Stomach (tissue), 9 donors: ENCODE results near the gene SLC3A2. TPM values are rescaled to one million over a fixed set of nuclear protein-coding genes. Genes with fewer than 3 reads are reported as not detected.

Experiments used
- DNase-seq, 2 donors: peaks; one replicate each; pipeline versions ENCODE4 v3.0.0 to v3.0.0-alpha.2; 2013 to 2019
- H3K27ac ChIP-seq, 5 donors: fragments of 200-600 bp in 4 of 5; sonication (generic) in 4 of 5; one replicate each; pipeline ENCODE4 v1.5.1; 2013 to 2019; ENCODE audit warnings: mild to moderate bottlenecking in 1 of 5, moderate library complexity in 1 of 5
- H3K27me3 ChIP-seq, 3 donors: fragments of 200-600 bp; sonication (generic); one replicate each; pipeline ENCODE4 v1.5.1; 2017 to 2019; ENCODE audit warnings: mixed run types in 1 of 3
- H3K36me3 ChIP-seq, 4 donors: fragments of 200-600 bp; sonication (generic); 1 replicate in 3 of 4; 2 replicates in 1 of 4; pipeline ENCODE4 v1.5.1; 2016 to 2019
- H3K4me1 ChIP-seq, 4 donors: fragments of 200-600 bp; sonication (generic); one replicate each; pipeline ENCODE4 v1.5.1; 2016 to 2019
- H3K4me3 ChIP-seq, 4 donors: fragments of 200-600 bp; sonication (generic) in 3 of 4; one replicate each; pipeline ENCODE4 v1.5.1; 2016 to 2019; ENCODE audit warnings: mild to moderate bottlenecking in 1 of 4
- H3K9me3 ChIP-seq, 4 donors: fragments of 200-600 bp; sonication (generic); one replicate each; pipeline ENCODE4 v1.5.1; 2016 to 2019
- CTCF ChIP-seq, 7 experiments: fragments of 450-650 bp in 4 of 7; fragments of 200-600 bp in 3 of 7; sonication (generic) in 3 of 7; IDR thresholded peaks; one replicate each; pipeline ENCODE4 v1.5.1; 2016 to 2019; ENCODE audit warnings: antibody characterized with exemption in 7 of 7, control low read depth in 2 of 7, mild to moderate bottlenecking in 1 of 7
- EP300 ChIP-seq: sonication (generic); formaldehyde crosslinking; IDR thresholded peaks from one replicate; pipeline ENCODE4 v1.6.1; 2017; ENCODE audit warnings: antibody characterized with exemption
- POLR2A ChIP-seq, 4 donors: fragments of 450-650 bp; IDR thresholded peaks; one replicate each; pipeline ENCODE4 v1.6.1; 2016; ENCODE audit warnings: antibody characterized with exemption in 4 of 4, control low read depth in 2 of 4, mild to moderate bottlenecking in 1 of 4, moderate library complexity in 1 of 4
- POLR2AphosphoS5 ChIP-seq, 3 donors: sonication (generic); formaldehyde crosslinking; IDR thresholded peaks; one replicate each; pipeline ENCODE4 v1.6.1; 2016; ENCODE audit warnings: antibody characterized with exemption in 3 of 3
- WGBS, 5 donors: extraction: QIAGEN DNeasy Blood & Tissue Kit in 3 of 5; methylation state at CpG; one replicate each; pipeline versions ENCODE4 v1.1.5 to v1.1.7; 2013 to 2018; 5-methylcytosine and 5-hydroxymethylcytosine counted together
- intact Hi-C: fragments of 100-400 bp; cut with DNase I; formaldehyde crosslinking; loops from one replicate; pipeline ENCODE4 v1.15.1; 2023; ENCODE audit warnings: low total_unique reads
- polyA plus RNA-seq, 3 donors: library from polyadenylated mRNA; stranded (reverse); fragments of 200-250 nt; gene quantifications; one replicate each; pipeline ENCODE4 v1.2.3, GENCODE V29; 2013
- total RNA-seq, 5 donors: library from RNA; depleted of rRNA; stranded (reverse); fragments of >200 nt; gene quantifications; one replicate each; pipeline versions ENCODE4 v1.1.0 to v1.2.3, GENCODE V29; 2014 to 2016
- donor health status: healthy with polysubstance abuse.
- donor health status: Bipolar disorder and iron deficiency.
- donor health status: healthy.

Gene SLC3A2
- total and polyA plus RNA-seq, 8 donors, result 36.0 to 255 (median 127) TPM

GRCh38 chr11:62905296-62905695 lies 24.6 kb downstream of the SLC3A2 start:
- intact Hi-C loops, result no loop called here
- 24 to 34% (median 33%) methylated on average over 3 of the region's 3 CpGs for WGBS, 5 donors

GRCh38 chr11:62905927-62906531 lies 25.3 kb downstream of the SLC3A2 start:
- peaks cover 18 to 29% (median 28%) of the 10 kb centered on the region in 4 donors for H3K4me1 ChIP-seq
- no peak overlapping the region for H3K27ac ChIP-seq
- intact Hi-C loops, result no loop called here
- DNase-seq, result peak; percentile 84 to 94
- no peaks in the 10 kb centered on the region for H3K36me3 ChIP-seq
- no peaks in the 10 kb centered on the region for H3K27me3 ChIP-seq
- H3K4me3 ChIP-seq, result no peak overlapping the region
- no peaks in the 10 kb centered on the region for H3K9me3 ChIP-seq
- no peak for TF ChIP-seq EP300
- TF ChIP-seq POLR2A (IDR thresholded peaks at IDR 0.05), result no peak
- TF ChIP-seq POLR2AphosphoS5 (IDR thresholded peaks at IDR 0.05), result peak in 1 of 3 donors; percentile 41
- peak in 6 of 7 experiments; percentile 56 to 99 (median 99) for TF ChIP-seq CTCF (IDR thresholded peaks at IDR 0.05)
- 15 to 20% (median 17%) methylated on average over 14 of the region's 14 CpGs for WGBS, 5 donors

More at GRCh38 chr11:62905296-62905695, 24.6 kb downstream of the SLC3A2 start:
- no peak overlapping the region for H3K4me3 ChIP-seq
- DNase-seq, result peak in 1 of 2 donors; percentile 31
- TF ChIP-seq POLR2A (IDR thresholded peaks at IDR 0.05) (no peak), CTCF (IDR thresholded peaks at IDR 0.05) (no peak), POLR2AphosphoS5 (IDR thresholded peaks at IDR 0.05) (no peak), EP300 (no peak)
- no peaks in the 10 kb centered on the region for H3K9me3 ChIP-seq
- H3K27me3 ChIP-seq, result no peaks in the 10 kb centered on the region
- no peaks in the 10 kb centered on the region for H3K36me3 ChIP-seq
- peaks cover 18 to 29% (median 28%) of the 10 kb centered on the region in 4 donors for H3K4me1 ChIP-seq
- no peak overlapping the region for H3K27ac ChIP-seq

GRCh38 chr11:62908468-62909072 lies 27.9 kb downstream of the SLC3A2 start:
- H3K9me3 ChIP-seq, result no peaks in the 10 kb centered on the region
- no peak for TF ChIP-seq POLR2AphosphoS5 (IDR thresholded peaks at IDR 0.05)
- TF ChIP-seq POLR2A (IDR thresholded peaks at IDR 0.05), result no peak
- no peak for TF ChIP-seq CTCF (IDR thresholded peaks at IDR 0.05)
- TF ChIP-seq EP300, result no peak

GRCh38 chr11:62909107-62909894 lies 28.6 kb downstream of the SLC3A2 start:
- TF ChIP-seq POLR2A (IDR thresholded peaks at IDR 0.05) (no peak), POLR2AphosphoS5 (IDR thresholded peaks at IDR 0.05) (peak in 2 of 3 donors; percentile 33 to 64), CTCF (IDR thresholded peaks at IDR 0.05) (peak in 4 of 7 experiments; percentile 38 to 65 (median 52))
- peak overlapping the region; percentile 31 to 72 (median 68) for H3K27ac ChIP-seq
- peaks cover 18 to 29% (median 28%) of the 10 kb centered on the region in 4 donors for H3K4me1 ChIP-seq
- intact Hi-C loops, result loop anchor here (2.0 kb wide), 1 partner anchor 116 kb away; no protein-coding TSS in a partner anchor
- no peaks in the 10 kb centered on the region for H3K27me3 ChIP-seq
- H3K36me3 ChIP-seq, result no peaks in the 10 kb centered on the region
- H3K4me3 ChIP-seq, result no peak overlapping the region
- H3K9me3 ChIP-seq, result no peaks in the 10 kb centered on the region
- DNase-seq, result peak; percentile 90 to 92
- 31 to 72% (median 47%) methylated on average over 11 to 24 of the region's 24 CpGs for WGBS, 5 donors

More at GRCh38 chr11:62908468-62909072, 27.9 kb downstream of the SLC3A2 start:
- peak; percentile 48 to 54 for DNase-seq
- Histone ChIP-seq H3K27ac (peak overlapping the region in 4 of 5 donors; percentile 52 to 72 (median 69)), H3K36me3 (no peaks in the 10 kb centered on the region), H3K27me3 (no peaks in the 10 kb centered on the region), H3K4me3 (no peak overlapping the region), H3K4me1 (peaks cover 18 to 29% (median 28%) of the 10 kb centered on the region in 4 donors)
- intact Hi-C loops, result loop anchor here (2.0 kb wide), 1 partner anchor 116 kb away; no protein-coding TSS in a partner anchor
- 34 to 58% (median 46%) methylated on average over 6 to 9 of the region's 9 CpGs for WGBS, 5 donors
